Testis (tissue), 3 donors: ENCODE measurements around the gene FASN. TPM values are rescaled to one million over a fixed set of nuclear protein-coding genes. Genes with fewer than 3 reads are reported as not detected.

Experiments used
- DNase-seq: peaks from one replicate; pipeline ENCODE4 v3.0.0-alpha.2; 2019
- H3K27ac ChIP-seq, 2 donors: fragments of 200-600 bp; sonication (generic); one replicate each; pipeline ENCODE4 v1.5.1; 2019
- H3K27me3 ChIP-seq: fragments of 200-600 bp; sonication (generic); one replicate; pipeline ENCODE4 v1.5.1; 2019
- H3K36me3 ChIP-seq: fragments of 200-600 bp; sonication (generic); one replicate; pipeline ENCODE4 v1.5.1; 2017; ENCODE audit warnings: low read depth; ENCODE audit errors: missing control alignments
- H3K4me1 ChIP-seq: fragments of 200-600 bp; sonication (generic); one replicate; pipeline ENCODE4 v1.5.1; 2019
- H3K4me3 ChIP-seq, 2 donors: fragments of 200-600 bp; sonication (generic); one replicate each; pipeline ENCODE4 v1.5.1; 2017 to 2019
- H3K9me3 ChIP-seq: fragments of 200-600 bp; sonication (generic); one replicate; pipeline ENCODE4 v1.5.1; 2017
- POLR2A ChIP-seq: fragments of 450-650 bp; IDR thresholded peaks from one replicate; pipeline ENCODE4 v1.6.1; 2017; ENCODE audit warnings: antibody characterized with exemption, mild to moderate bottlenecking, moderate library complexity
- WGBS, 2 donors: methylation state at CpG; one replicate each; pipeline ENCODE4 v1.1.5; 2018; 5-methylcytosine and 5-hydroxymethylcytosine counted together
- intact Hi-C: fragments of 100-400 bp; cut with DNase I; formaldehyde crosslinking; loops from one replicate; pipeline ENCODE4 v1.15.1; 2023; ENCODE audit warnings: low total_unique reads
- polyA plus RNA-seq: library from polyadenylated mRNA; stranded (reverse); fragments of 350-450 nt; fragmentation: Illumina TruSeq; extraction: RNeasy Lipid Tissue Mini Kit (QIAGEN cat#74804); gene quantifications from one replicate; pipeline ENCODE4 v1.2.3, GENCODE V29; 2014; ENCODE audit warnings: low read depth, low replicate concordance; ENCODE audit not compliant: insufficient read depth
- total RNA-seq, 2 donors: library from RNA; depleted of rRNA; stranded (reverse); fragments of >200 nt; gene quantifications; one replicate each; pipeline ENCODE4 v1.2.3, GENCODE V29; 2016
- TF ChIP-seq, protein P1 (sequence below), 3 experiments: fragments of 450-650 bp in 2 of 3; fragments of 200-600 bp in 1 of 3; sonication (generic) in 1 of 3; IDR thresholded peaks; one replicate each; pipeline ENCODE4 v1.5.1; 2016 to 2019; ENCODE audit warnings: antibody characterized with exemption in 3 of 3, mild to moderate bottlenecking in 2 of 3, moderate library complexity in 1 of 3

FASN gene
- total and polyA plus RNA-seq, 3 donors from 2014 or later: 47.6 to 93.0 (median 76.2) TPM

DNA sequence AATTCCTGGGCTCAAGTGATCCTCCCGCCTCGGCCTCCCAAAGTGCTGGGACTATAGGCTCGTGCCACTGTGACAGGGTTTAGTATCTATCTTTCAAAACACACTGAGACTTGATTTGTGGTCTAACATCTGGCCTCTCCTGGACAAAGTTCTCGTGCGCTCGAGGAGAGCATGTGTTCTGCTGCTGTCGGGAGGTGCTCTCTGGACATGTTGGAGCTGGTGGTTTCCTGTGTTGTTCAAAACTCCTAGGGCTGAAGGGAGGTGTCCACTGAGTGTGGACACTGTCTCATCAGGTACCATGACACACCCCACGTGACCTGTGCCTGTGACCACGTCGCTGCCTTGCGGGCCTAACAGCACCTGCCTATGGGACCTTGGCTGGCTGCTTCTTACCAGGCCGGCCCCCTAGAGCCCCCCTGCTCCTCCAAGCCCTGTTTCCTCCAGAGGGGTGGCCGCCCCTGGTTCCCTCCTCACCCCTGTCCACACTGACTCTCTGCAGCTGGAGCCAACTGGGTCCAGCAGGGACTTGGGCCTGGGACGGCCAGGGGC lies 52.0 kb downstream of the FASN start:
- no peak overlapping the region for H3K4me3 ChIP-seq
- 85 to 87% methylated on average over 4 to 14 of the region's 14 CpGs for WGBS, 2 donors
- H3K27me3 ChIP-seq: no peaks in the 10 kb centered on the region
- H3K27ac ChIP-seq: no peak overlapping the region
- TF ChIP-seq POLR2A: no peak
- TF ChIP-seq, protein P1, sequence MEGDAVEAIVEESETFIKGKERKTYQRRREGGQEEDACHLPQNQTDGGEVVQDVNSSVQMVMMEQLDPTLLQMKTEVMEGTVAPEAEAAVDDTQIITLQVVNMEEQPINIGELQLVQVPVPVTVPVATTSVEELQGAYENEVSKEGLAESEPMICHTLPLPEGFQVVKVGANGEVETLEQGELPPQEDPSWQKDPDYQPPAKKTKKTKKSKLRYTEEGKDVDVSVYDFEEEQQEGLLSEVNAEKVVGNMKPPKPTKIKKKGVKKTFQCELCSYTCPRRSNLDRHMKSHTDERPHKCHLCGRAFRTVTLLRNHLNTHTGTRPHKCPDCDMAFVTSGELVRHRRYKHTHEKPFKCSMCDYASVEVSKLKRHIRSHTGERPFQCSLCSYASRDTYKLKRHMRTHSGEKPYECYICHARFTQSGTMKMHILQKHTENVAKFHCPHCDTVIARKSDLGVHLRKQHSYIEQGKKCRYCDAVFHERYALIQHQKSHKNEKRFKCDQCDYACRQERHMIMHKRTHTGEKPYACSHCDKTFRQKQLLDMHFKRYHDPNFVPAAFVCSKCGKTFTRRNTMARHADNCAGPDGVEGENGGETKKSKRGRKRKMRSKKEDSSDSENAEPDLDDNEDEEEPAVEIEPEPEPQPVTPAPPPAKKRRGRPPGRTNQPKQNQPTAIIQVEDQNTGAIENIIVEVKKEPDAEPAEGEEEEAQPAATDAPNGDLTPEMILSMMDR (IDR thresholded peaks at IDR 0.05): no peak
- H3K36me3 ChIP-seq: no peaks in the 10 kb centered on the region
- no peaks in the 10 kb centered on the region for H3K9me3 ChIP-seq
- no peaks in the 10 kb centered on the region for H3K4me1 ChIP-seq
- intact Hi-C loops: no loop called here
- DNase-seq: no peak

GRCh38 chr17:82043507-82043906 lies 54.5 kb downstream of the FASN start:
- Histone ChIP-seq H3K27me3 (no peaks in the 10 kb centered on the region), H3K4me1 (peaks cover 11% of the 10 kb centered on the region), H3K36me3 (no peaks in the 10 kb centered on the region), H3K27ac (no peak overlapping the region), H3K4me3 (no peak overlapping the region), H3K9me3 (no peaks in the 10 kb centered on the region)
- 67 to 88% methylated on average over 9 to 16 of the region's 16 CpGs for WGBS, 2 donors
- intact Hi-C loops: no loop called here
- no peak for DNase-seq
- TF ChIP-seq, protein P1 (IDR thresholded peaks at IDR 0.05): no peak
- no peak for TF ChIP-seq POLR2A

DNA sequence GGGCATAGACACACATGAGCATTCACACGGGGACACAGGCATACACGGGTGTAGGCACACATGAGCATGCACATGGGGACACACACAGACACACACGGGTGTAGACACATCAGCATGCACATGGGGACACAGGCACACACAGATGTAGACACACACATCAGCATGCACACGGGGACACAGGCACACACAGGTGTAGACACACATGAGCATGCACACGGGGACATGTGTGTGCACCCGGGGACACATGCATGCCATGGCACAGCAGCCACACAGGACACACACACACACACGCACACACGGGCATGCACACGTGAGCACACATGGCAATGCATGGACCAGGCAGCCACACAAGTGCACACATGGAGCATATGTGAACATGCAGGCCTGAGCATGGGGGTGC lies 55.4 kb downstream of the FASN start:
- no peak for DNase-seq
- H3K27me3 ChIP-seq: no peaks in the 10 kb centered on the region
- WGBS, 2 donors: 80 to 88% methylated on average over 6 to 9 of the region's 9 CpGs
- intact Hi-C loops: no loop called here
- no peak overlapping the region for H3K27ac ChIP-seq
- H3K9me3 ChIP-seq: no peaks in the 10 kb centered on the region
- H3K36me3 ChIP-seq: no peaks in the 10 kb centered on the region
- TF ChIP-seq POLR2A: no peak
- TF ChIP-seq, protein P1 (IDR thresholded peaks at IDR 0.05): no peak
- no peak overlapping the region for H3K4me3 ChIP-seq
- H3K4me1 ChIP-seq: peaks cover 19% of the 10 kb centered on the region

DNA sequence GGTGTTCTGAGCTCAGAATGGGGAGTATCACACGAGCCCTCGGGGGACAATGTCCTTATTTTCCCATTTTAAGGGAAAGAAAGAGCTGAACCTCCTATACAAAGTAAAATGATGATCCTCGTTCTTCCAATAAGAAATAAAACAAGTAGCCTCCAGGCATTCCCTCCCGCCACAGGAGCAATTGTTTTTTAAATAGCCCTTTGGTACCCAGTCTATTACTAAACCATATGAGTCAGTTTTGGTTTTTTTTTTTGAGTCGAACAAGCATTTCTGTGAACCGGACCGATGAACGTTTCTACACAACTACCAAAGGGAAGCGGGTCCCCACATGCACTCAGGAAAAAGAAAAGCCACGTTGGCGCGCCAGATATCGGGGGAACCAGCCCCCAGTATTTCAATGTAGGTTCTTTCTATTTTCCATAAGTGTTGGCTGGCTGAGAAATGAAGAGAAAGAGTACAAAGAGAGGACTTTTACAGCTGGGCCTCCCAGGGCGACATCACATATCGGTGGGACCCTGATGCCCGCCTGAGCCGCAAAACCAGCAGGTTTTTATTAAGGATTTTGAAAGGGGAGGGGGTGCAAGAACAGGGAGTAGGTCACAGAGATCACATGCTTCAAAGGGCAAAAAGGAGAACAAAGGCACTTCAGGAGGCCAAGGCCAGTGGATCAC lies 56.8 kb downstream of the FASN start:
- Histone ChIP-seq H3K27me3 (no peaks in the 10 kb centered on the region), H3K4me1 (peaks cover 26% of the 10 kb centered on the region), H3K4me3 (no peak overlapping the region), H3K27ac (no peak overlapping the region), H3K36me3 (no peaks in the 10 kb centered on the region), H3K9me3 (no peaks in the 10 kb centered on the region)
- intact Hi-C loops: no loop called here
- no peak for TF ChIP-seq POLR2A
- TF ChIP-seq, protein P1 (IDR thresholded peaks at IDR 0.05): no peak
- 89 to 93% methylated on average over 17 of the region's 17 CpGs for WGBS, 2 donors
- no peak for DNase-seq
